Fibroblast of villous mesenchyme (primary cell): ENCODE results near the gene TYR. TPM values are rescaled to one million over a fixed set of nuclear protein-coding genes. Genes with fewer than 3 reads are reported as not detected.
A peak's percentile ranks its signal among the peaks of the same experiment; 100 is the strongest.
"Not testable (repeated sequence)": the region's sequence is repeated elsewhere in the genome, so short reads cannot be mapped to it uniquely, and the experiment has no call there.

Source experiments
- DNase-seq: peaks from one replicate; pipeline ENCODE4 v3.0.0-alpha.2; 2010; ENCODE audit warnings: low read depth
- H3K4me3 ChIP-seq: 2 replicates; pipeline ENCODE4 v1.5.1; 2011; ENCODE audit warnings: low read depth, mild to moderate bottlenecking, low read length
- CTCF ChIP-seq: IDR thresholded peaks from 2 replicates; pipeline ENCODE4 v1.5.1; 2012; ENCODE audit warnings: low read depth, mild to moderate bottlenecking, low read length; ENCODE audit not compliant: insufficient read depth
- total RNA-seq: library from RNA; depleted of rRNA; stranded (reverse); fragments of >200 nt; gene quantifications from 2 replicates; pipeline ENCODE4 v1.2.3, GENCODE V29; 2012

Gene TYR
- total RNA-seq, 1 donor = not detected

- DNase-seq = no peak
- no peak for TF ChIP-seq CTCF
- no peak overlapping the region for H3K4me3 ChIP-seq
Measured at GRCh38 chr11:89321401-89321800, 143.7 kb downstream of the TYR start.

- no peak for DNase-seq
- TF ChIP-seq CTCF = no peak
- no peak overlapping the region for H3K4me3 ChIP-seq
Measured at GRCh38 chr11:89327885-89328284, 150.2 kb downstream of the TYR start.

- not testable (repeated sequence) for DNase-seq
Measured at GRCh38 chr11:89331940-89332339, 154.3 kb downstream of the TYR start.

GRCh38 chr11:89333704-89334103 lies 156.0 kb downstream of the TYR start:
- TF ChIP-seq CTCF = peak; percentile 41
- not testable (repeated sequence) for H3K4me3 ChIP-seq
- DNase-seq = peak; percentile 32

More at GRCh38 chr11:89331940-89332339, 154.3 kb downstream of the TYR start:
- not testable (repeated sequence) for H3K4me3 ChIP-seq

- DNase-seq, H3K4me3 ChIP-seq: not testable (repeated sequence)
Measured at GRCh38 chr11:89337100-89337650, 159.5 kb downstream of the TYR start.

GRCh38 chr11:89338073-89338472 lies 160.4 kb downstream of the TYR start:
- not testable (repeated sequence) for H3K4me3 ChIP-seq, DNase-seq

- not testable (repeated sequence) for H3K4me3 ChIP-seq
- DNase-seq = peak; percentile 38
Measured at GRCh38 chr11:89340450-89340849, 162.8 kb downstream of the TYR start.

GRCh38 chr11:89342880-89343572 lies 165.4 kb downstream of the TYR start:
- DNase-seq = peak; percentile 19
- not testable (repeated sequence) for H3K4me3 ChIP-seq

Other genes starting within 250 kb of the TYR start
- under 0.01 TPM in 2 replicates for gene GRM5, start 111.9 kb upstream of the TYR start, total RNA-seq